Prostate gland (tissue), 2 donors: ENCODE data around the gene NIBAN1.

Experiments used
- POLR2A ChIP-seq: fragments of 450-650 bp; IDR thresholded peaks from one replicate; pipeline ENCODE4 v1.6.1; 2016; ENCODE audit warnings: antibody characterized with exemption, mild to moderate bottlenecking
- POLR2AphosphoS5 ChIP-seq: sonication (generic); formaldehyde crosslinking; IDR thresholded peaks from one replicate; pipeline ENCODE4 v1.6.1; 2017; ENCODE audit warnings: antibody characterized with exemption
- TF ChIP-seq, protein P1 (sequence below), 4 experiments: fragments of 200-600 bp in 2 of 4; fragments of 450-650 bp in 2 of 4; sonication (generic) in 2 of 4; IDR thresholded peaks; 1 replicate in 3 of 4; 2 replicates in 1 of 4; pipeline ENCODE4 v1.5.1; 2016 to 2019; ENCODE audit warnings: antibody characterized with exemption in 4 of 4, mild to moderate bottlenecking in 2 of 4, moderate library complexity in 2 of 4

DNA sequence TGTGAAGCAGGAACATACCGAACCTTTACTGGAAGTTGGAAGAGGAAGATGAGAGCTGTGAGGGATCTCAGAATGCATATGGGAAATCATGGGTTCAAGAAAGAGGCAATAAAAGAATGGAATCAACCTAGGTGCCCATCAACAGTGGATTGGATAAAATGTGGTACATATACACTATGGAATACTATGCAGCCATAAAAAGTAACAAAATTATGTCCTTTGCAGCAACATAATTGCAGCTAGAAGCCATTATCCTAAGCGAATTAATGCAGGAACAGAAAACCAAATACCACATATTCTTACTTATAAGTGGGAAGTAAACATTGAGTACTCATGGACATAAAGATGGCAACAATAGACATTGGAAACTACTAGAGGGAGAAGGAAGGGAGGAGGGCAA, 40.4 kb downstream of the NIBAN1 start:
- TF ChIP-seq POLR2A (no peak), POLR2AphosphoS5 (no peak)
- TF ChIP-seq, protein P1, sequence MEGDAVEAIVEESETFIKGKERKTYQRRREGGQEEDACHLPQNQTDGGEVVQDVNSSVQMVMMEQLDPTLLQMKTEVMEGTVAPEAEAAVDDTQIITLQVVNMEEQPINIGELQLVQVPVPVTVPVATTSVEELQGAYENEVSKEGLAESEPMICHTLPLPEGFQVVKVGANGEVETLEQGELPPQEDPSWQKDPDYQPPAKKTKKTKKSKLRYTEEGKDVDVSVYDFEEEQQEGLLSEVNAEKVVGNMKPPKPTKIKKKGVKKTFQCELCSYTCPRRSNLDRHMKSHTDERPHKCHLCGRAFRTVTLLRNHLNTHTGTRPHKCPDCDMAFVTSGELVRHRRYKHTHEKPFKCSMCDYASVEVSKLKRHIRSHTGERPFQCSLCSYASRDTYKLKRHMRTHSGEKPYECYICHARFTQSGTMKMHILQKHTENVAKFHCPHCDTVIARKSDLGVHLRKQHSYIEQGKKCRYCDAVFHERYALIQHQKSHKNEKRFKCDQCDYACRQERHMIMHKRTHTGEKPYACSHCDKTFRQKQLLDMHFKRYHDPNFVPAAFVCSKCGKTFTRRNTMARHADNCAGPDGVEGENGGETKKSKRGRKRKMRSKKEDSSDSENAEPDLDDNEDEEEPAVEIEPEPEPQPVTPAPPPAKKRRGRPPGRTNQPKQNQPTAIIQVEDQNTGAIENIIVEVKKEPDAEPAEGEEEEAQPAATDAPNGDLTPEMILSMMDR (IDR thresholded peaks at IDR 0.05): no peak
